Measurements from ENCODE around the gene BSND. TPM values are rescaled to one million over a fixed set of nuclear protein-coding genes. Genes with fewer than 3 reads are reported as not detected.

Gene BSND
- total RNA-seq, 1 donor from 2014 or later: not detected

DNA sequence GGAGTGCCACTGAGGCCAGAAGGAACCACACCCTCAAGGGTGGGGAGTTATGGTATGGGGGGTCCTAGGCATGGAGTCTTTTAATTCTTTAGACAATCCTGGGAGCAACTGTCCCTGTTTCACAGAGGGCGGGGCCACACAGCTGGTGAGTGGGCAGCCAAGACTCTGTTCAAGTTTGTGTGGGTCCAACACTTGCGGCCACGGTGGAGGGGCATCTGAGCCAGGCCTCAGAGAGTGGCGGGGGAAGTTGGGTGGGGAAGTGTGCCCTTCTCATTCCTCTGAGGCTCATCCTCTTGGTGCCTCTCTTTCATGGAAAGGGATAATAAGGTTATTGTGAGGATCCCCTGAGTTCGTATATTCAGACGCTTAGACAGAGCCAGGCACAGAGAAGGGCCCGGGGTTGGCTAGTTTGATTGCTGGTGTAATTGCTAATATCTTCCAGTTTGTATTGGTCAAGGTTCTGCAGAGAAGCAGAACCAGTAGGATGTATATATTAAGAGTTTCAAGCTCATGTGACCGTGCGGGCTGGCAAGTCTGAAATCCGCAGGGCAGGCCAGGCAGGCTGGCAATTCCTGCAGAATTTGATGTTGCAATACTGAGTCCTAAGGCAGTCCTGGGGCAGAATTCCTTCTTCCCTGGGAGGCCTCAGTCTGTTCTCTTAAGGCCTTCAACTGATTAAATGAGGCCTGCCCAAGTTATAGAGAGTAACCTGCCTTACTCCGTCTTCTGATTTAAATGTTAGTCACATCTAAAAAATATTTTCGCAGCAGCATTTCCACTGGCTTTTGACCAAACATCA is 56.5 kb downstream of the BSND start:
- no peak overlapping the region for H3K27ac Mint-ChIP-seq
- H3K27me3 Mint-ChIP-seq: no peaks in the 10 kb centered on the region
- H3K4me1 Mint-ChIP-seq (ENCODE audit: unreplicated experiment): no peaks in the 10 kb centered on the region
- H3K36me3 Mint-ChIP-seq: no peaks in the 10 kb centered on the region
- no peaks in the 10 kb centered on the region for H3K9me3 Mint-ChIP-seq
- H3K4me3 Mint-ChIP-seq: no peak overlapping the region
- TF ChIP-seq, protein P1, sequence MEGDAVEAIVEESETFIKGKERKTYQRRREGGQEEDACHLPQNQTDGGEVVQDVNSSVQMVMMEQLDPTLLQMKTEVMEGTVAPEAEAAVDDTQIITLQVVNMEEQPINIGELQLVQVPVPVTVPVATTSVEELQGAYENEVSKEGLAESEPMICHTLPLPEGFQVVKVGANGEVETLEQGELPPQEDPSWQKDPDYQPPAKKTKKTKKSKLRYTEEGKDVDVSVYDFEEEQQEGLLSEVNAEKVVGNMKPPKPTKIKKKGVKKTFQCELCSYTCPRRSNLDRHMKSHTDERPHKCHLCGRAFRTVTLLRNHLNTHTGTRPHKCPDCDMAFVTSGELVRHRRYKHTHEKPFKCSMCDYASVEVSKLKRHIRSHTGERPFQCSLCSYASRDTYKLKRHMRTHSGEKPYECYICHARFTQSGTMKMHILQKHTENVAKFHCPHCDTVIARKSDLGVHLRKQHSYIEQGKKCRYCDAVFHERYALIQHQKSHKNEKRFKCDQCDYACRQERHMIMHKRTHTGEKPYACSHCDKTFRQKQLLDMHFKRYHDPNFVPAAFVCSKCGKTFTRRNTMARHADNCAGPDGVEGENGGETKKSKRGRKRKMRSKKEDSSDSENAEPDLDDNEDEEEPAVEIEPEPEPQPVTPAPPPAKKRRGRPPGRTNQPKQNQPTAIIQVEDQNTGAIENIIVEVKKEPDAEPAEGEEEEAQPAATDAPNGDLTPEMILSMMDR (conservative IDR thresholded peaks at IDR 0.05): no peak
- peak; percentile 50 for DNase-seq (ENCODE audit: extremely low spot score, unreplicated experiment)

DNA sequence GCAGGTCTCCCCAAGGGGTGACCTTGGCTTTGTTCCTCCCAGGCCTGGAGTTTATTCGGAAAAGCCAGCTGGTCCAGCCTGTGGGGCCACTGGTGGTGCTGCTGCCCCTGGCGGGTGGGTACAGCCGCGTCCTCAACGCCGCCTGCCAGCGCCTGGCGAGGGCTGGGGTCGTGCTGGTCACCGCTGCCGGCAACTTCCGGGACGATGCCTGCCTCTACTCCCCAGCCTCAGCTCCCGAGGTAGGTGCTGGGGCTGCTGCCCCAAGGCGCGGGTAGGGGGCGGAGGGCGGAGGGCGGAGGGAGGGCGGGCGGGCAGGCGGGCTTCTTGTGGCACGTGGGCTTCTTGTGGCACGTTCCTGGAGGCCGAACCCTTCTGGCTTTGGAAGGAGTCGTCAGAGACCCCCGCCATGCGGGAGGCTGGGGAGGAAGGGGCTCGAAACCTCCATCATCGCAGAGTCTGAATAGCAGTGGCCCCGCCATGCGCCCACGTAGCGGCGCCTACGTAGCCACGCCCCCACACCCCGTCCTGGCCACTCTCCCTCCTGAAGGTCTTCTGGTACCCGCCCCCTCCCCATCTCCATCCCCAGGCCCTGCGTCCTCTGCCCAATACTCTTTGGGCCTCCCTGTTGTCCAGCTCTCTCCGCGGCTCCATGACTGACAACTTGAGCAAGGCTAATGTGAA is 57.4 kb downstream of the BSND start:
- DNase-seq (ENCODE audit: extremely low spot score, unreplicated experiment): no peak
- no peak overlapping the region for H3K4me3 Mint-ChIP-seq
- TF ChIP-seq, protein P1 (conservative IDR thresholded peaks at IDR 0.05): no peak
- H3K4me1 Mint-ChIP-seq (ENCODE audit: unreplicated experiment): no peaks in the 10 kb centered on the region
- H3K9me3 Mint-ChIP-seq: no peaks in the 10 kb centered on the region
- H3K27me3 Mint-ChIP-seq: no peaks in the 10 kb centered on the region
- no peaks in the 10 kb centered on the region for H3K36me3 Mint-ChIP-seq
- no peak overlapping the region for H3K27ac Mint-ChIP-seq

DNA sequence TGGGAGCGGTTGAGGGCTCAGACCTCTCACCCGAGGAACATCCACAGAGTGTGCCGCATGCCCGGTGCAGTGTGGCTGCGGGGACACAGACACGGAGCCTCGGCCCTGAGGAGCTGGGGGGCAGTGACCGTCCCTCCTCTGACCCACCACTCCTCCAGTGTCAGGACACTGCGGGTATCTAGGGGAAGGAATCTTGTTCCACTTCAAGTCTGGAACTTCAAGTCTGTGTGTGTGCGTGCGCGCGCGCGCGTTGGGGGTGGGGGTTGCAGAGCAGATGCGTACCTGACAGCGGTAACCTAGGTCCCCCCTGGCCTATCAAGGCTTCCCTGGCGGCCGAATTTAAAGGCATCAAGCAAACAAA is 57.9 kb downstream of the BSND start:
- no peak overlapping the region for H3K27ac Mint-ChIP-seq
- H3K4me3 Mint-ChIP-seq: no peak overlapping the region
- TF ChIP-seq, protein P1 (conservative IDR thresholded peaks at IDR 0.05): no peak
- H3K36me3 Mint-ChIP-seq: no peaks in the 10 kb centered on the region
- H3K4me1 Mint-ChIP-seq (ENCODE audit: unreplicated experiment): no peaks in the 10 kb centered on the region
- no peaks in the 10 kb centered on the region for H3K9me3 Mint-ChIP-seq
- H3K27me3 Mint-ChIP-seq: no peaks in the 10 kb centered on the region
- DNase-seq (ENCODE audit: extremely low spot score, unreplicated experiment): peak; percentile 45

DNA sequence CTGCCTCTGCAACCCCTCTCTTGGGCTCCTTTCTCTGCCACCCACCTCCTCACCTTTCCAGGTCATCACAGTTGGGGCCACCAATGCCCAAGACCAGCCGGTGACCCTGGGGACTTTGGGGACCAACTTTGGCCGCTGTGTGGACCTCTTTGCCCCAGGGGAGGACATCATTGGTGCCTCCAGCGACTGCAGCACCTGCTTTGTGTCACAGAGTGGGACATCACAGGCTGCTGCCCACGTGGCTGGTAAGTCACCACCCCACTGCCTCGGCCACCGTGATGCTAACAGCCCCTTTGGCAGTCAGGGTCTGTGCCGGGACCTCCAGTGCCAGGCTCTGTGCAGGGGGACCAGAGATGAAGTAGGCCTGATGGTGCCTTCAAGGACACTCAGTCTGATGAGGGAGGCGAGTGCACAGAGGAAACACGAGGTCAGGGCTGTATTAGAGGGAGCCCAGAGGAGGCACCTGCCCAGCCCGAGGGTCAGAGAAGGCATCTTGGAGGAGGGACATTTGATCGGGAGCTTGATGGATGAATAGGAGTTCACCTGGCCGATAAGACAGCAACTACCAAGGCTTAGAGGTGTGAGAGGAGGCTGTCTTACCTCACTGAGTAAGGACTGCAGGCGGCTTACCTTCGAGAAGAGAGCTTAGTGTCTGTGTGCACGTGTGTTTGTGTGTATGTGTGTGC is 58.7 kb downstream of the BSND start:
- Mint-ChIP-seq H3K4me1 (ENCODE audit: unreplicated experiment) (no peaks in the 10 kb centered on the region), H3K27ac (peak overlapping the region; percentile 26), H3K36me3 (no peaks in the 10 kb centered on the region), H3K27me3 (no peaks in the 10 kb centered on the region), H3K9me3 (no peaks in the 10 kb centered on the region), H3K4me3 (no peak overlapping the region)
- TF ChIP-seq, protein P1 (conservative IDR thresholded peaks at IDR 0.05): no peak
- no peak for DNase-seq (ENCODE audit: extremely low spot score, unreplicated experiment)

DNA sequence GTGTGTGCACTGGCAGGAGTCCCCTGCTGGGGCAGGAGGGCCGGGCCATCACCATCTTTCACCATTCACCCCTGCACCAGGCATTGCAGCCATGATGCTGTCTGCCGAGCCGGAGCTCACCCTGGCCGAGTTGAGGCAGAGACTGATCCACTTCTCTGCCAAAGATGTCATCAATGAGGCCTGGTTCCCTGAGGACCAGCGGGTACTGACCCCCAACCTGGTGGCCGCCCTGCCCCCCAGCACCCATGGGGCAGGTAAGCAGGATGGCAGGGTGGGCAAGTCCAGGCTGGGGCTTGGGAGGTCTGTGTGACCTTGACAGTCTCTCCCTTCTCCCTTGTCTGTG is 59.2 kb downstream of the BSND start:
- H3K4me1 Mint-ChIP-seq (ENCODE audit: unreplicated experiment): no peaks in the 10 kb centered on the region
- DNase-seq (ENCODE audit: extremely low spot score, unreplicated experiment): no peak
- no peaks in the 10 kb centered on the region for H3K27me3 Mint-ChIP-seq
- H3K9me3 Mint-ChIP-seq: no peaks in the 10 kb centered on the region
- H3K4me3 Mint-ChIP-seq: no peak overlapping the region
- TF ChIP-seq, protein P1 (conservative IDR thresholded peaks at IDR 0.05): no peak
- no peak overlapping the region for H3K27ac Mint-ChIP-seq
- H3K36me3 Mint-ChIP-seq: no peaks in the 10 kb centered on the region
